Measurements from ENCODE around the gene CACNA1E.

- no peak for TF ChIP-seq POLR2AphosphoS5 (IDR thresholded peaks at IDR 0.05; ENCODE audit: low read depth)
- TF ChIP-seq CTCF (conservative IDR thresholded peaks at IDR 0.05; ENCODE audit: low read depth in 2 of 2), result no peak
- no peak for TF ChIP-seq CREB1 (CRISPR knock-in tag; IDR thresholded peaks at IDR 0.05; ENCODE audit: low read depth)
- TF ChIP-seq EZH2 (IDR thresholded peaks at IDR 0.05; ENCODE audit: low read depth, unreplicated experiment), result no peak
- no peak for TF ChIP-seq REST (IDR thresholded peaks at IDR 0.05; ENCODE audit: unreplicated experiment)
- no peak for TF ChIP-seq EZH2phosphoT487 (IDR thresholded peaks at IDR 0.05; ENCODE audit: unreplicated experiment)
- no peak for TF ChIP-seq JUNB (IDR thresholded peaks at IDR 0.05; ENCODE audit: unreplicated experiment)
- TF ChIP-seq ZNF331 (CRISPR knock-in tag; IDR thresholded peaks at IDR 0.05; ENCODE audit: low read depth), result no peak
- no peak for TF ChIP-seq ZNF114 (CRISPR knock-in tag; IDR thresholded peaks at IDR 0.05)
- TF ChIP-seq ETS1 (IDR thresholded peaks at IDR 0.05), result no peak
- TF ChIP-seq STAT1 (IDR thresholded peaks at IDR 0.05; ENCODE audit: unreplicated experiment), result no peak
Observed at GRCh38 chr1:181813266-181813665, 329.9 kb downstream of the CACNA1E start.
